Thoracic aorta endothelial cell (primary cell): ENCODE data around the gene PLPPR3. TPM values are rescaled to one million over a fixed set of nuclear protein-coding genes. Genes with fewer than 3 reads are reported as not detected.

ENCODE experiments used
- small RNA-seq: library from RNA; depleted of rRNA; stranded (forward); fragments of <200 nt; gene quantifications from one replicate; pipeline ENCODE3, GENCODE V24; 2012
- total RNA-seq: library from RNA; depleted of rRNA; stranded (reverse); fragments of >200 nt; gene quantifications from 2 replicates; pipeline ENCODE4 v1.2.3, GENCODE V29; 2012

The PLPPR3 gene, protein sequence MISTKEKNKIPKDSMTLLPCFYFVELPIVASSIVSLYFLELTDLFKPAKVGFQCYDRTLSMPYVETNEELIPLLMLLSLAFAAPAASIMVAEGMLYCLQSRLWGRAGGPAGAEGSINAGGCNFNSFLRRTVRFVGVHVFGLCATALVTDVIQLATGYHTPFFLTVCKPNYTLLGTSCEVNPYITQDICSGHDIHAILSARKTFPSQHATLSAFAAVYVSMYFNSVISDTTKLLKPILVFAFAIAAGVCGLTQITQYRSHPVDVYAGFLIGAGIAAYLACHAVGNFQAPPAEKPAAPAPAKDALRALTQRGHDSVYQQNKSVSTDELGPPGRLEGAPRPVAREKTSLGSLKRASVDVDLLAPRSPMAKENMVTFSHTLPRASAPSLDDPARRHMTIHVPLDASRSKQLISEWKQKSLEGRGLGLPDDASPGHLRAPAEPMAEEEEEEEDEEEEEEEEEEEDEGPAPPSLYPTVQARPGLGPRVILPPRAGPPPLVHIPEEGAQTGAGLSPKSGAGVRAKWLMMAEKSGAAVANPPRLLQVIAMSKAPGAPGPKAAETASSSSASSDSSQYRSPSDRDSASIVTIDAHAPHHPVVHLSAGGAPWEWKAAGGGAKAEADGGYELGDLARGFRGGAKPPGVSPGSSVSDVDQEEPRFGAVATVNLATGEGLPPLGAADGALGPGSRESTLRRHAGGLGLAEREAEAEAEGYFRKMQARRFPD
- total RNA-seq: 0.07 and 0.40 TPM in 2 replicates

DNA sequence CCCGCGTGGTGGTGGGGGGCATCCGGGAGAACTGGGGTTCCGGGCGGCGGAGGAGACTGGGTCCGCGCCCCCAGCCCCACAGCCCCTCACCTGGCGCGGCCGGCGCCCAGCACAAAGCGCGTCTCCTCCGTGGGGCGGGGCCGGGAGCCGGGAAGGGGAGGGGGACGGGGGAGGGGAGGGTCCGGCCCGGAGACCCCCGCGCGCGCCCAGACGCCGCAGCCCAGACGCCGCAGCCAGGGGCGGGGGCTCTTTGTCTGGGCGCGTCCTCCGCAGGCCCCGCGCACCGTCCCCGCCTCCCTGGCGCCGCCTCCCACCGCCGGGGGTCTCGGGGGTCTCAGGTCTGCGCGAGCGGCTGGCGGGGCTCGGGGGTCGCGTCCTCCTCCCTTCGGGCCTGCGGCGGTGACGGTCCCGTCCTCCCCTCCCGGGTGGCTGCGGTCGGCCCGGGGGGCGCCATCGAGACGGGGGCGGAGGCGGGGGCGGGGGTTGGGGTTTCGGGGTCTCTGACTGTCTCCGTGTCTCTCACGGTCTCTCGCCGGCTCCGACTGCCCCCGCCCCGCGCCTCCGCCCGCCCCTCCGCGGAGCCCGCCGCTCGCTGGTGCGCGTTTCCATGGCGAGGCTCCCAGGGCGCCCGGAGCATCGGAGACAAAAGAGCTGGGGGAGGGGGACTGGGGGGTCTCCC, at the start of gene PLPPR3:
PLPPR3 (minus strand) TSS at position 131 of the 679 bp plus-strand sequence. CDS start 396 bp downstream, outside the sequence.

DNA sequence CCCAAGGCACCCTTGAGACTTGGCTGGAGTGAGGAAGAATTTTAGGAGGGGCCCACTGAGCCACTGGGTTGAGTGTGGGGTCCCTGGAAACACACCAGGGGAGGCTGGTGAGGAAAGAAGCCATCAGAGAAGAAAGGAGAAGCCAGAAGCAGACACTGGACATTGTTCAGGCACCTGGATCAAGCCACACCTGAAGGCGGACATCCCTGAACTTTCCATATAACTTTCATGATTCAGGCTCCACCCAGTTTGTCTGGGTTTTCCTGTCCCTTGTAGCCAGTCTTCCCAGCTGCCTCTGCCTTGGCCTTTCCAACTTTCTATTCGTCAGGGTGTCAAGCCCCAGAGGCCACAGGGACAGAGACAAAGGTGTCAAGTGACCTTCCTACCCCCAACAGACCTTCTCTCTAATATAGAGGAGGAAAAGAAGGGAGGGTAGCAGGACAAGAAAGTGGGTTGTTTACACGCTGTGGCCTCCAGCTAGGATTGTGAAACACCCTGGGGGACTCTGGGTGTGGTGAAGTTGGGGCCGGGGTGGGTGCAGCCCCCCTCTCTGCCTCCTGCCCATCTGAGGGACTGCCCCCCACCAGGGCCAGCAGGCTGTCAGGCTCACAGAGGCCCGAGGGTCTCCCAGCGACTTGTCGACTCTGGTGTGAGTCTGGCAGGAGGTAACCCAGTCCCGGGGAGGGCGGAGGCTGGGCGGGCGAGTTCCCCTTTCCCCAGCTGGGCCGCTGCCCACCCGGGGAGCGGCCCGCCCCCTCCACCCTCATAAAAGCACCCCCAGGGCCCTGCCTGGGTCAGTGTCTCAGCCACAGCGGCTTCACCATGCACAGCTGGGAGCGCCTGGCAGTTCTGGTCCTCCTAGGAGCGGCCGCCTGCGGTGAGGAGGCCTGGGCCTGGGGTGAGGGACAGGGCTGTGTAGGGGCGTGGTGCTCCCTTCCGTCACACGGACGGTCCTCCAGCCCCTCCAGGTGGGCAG, 37.4 kb upstream of the PLPPR3 start, which contains the start of gene CFD:
CFD (plus strand) TSS at position 797 of the 976 bp plus-strand sequence; CDS start at position 823, 26 bp downstream.

DNA sequence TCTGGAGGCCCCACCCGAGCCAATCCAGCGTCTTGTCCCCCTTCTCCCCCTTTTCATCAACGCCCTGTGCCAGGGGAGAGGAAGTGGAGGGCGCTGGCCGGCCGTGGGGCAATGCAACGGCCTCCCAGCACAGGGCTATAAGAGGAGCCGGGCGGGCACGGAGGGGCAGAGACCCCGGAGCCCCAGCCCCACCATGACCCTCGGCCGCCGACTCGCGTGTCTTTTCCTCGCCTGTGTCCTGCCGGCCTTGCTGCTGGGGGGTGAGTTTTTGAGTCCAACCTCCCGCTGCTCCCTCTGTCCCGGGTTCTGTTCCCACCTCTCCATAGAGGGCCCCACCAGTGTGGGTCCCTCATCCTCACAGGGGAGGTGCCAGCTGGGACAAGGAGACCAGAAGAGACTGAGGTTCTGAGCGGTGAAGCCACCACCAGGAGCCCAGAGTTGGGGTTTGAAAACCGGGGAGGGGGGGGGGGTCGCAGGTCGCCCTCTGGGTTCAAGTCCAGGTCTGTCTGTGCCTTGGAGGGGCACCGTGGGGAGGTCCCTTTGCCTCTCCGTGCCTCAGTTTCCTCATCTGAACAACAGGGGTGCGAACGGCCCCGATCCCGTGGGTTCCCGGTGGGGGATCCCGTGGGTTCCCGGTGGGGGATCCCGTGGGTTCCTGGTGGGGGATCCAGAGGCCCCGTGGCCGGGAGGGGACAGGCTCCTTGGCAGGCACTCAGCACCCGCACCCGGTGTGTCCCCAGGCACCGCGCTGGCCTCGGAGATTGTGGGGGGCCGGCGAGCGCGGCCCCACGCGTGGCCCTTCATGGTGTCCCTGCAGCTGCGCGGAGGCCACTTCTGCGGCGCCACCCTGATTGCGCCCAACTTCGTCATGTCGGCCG, 30.6 kb upstream of the PLPPR3 start, which contains the start of gene ELANE:
ELANE (plus strand) TSS at position 168 of the 878 bp plus-strand sequence; CDS start at position 194, 26 bp downstream.

DNA sequence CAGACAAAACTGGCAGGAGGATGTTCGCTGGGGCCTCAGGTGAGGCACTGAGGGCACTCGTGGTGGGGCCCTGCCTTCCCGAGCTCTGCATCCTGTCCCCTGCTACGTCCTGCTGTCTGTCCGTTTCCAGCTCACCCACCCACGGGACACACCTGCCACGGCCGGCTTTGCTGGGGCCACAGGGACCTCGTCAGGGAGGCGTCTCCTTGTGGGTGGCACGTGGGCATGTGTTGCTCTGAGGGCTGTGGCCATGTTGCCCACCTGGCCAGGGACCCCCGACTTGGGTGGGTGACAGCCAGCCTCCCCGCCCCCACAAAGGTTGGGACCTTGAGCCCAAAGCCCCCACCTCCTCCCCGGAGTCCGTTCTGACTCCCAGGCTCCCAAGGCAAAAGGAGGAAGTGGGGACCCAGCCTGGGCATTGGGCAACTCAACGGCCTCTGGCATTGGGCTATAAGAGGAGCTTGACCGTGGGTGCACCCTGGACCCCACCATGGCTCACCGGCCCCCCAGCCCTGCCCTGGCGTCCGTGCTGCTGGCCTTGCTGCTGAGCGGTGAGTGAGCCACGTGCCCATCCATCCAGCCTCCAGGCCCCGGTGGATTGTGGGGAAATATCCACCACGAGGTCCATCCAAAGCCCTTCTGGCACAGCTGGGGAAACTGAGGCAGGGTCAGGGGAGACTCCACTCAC, 18.9 kb upstream of the PLPPR3 start, which contains the start of gene PRTN3:
PRTN3 (plus strand) TSS at position 481 of the 688 bp plus-strand sequence; CDS start at position 491, 10 bp downstream.

DNA sequence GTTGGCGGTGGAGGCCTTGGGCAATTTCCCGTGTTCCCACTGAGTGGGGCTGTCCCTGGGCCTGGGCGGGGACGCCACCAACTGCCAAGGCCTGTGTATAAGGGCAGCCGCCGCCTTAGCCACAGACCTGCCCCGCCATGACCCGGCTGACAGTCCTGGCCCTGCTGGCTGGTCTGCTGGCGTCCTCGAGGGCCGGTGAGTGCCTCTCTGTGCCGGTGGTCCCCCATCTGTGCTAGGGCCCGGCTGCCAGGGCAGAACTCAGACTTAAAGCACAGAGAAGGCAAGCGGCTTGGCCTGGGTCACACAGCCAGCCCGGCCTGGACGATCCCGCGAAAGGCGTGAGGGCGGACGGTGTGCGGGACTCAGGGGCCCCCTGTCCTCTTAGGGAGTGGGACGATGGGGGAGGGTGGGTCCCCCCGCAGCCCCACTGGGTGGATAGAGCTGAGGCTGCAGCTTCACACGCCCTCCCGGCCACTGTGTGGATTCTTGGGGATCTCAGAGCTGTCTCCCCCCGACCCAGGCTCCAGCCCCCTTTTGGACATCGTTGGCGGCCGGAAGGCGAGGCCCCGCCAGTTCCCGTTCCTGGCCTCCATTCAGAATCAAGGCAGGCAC, 6.1 kb upstream of the PLPPR3 start, which contains the start of gene AZU1:
AZU1 (plus strand) TSS at position 128 of the 612 bp plus-strand sequence; CDS start at position 138, 10 bp downstream.

DNA sequence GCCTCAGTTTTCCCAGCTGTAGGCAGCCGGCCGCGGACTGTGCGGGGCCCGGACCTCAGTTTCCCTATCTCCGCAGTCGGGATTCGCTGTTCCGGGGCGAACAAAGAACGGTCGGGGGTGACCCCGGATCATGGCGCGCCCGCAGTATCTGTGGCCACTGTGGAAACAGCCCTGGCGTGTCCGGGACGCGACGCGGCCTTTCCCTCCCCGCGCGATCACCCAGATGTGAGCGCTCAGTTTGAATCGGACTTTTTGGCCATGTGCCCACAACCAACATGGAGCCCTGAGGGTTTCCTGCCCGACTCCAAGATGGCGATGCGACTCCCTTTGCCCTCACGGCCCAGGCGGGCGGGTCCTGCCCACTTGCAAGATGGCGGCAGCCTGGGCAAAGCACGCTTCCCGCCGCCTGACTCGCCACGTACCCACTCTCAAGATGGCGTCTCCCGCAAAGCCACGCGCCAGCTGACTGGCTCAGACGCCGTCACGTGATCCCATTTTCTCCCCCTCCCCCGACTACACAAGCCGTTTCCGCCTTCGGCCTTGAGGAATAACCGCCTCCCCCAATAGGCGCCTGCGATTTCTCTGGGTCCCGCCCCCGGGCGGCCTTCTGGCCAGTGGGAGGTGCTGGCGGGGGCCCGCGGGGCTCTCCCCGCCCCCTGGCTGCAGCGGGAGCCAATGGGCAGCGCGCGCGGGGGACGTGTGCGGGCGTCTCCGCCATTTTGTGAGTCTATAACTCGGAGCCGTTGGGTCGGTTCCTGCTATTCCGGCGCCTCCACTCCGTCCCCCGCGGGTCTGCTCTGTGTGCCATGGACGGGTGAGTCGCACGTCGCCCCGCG, 24.8 kb downstream of the PLPPR3 start, which contains the start of gene PTBP1:
PTBP1 (plus strand) TSS at position 761 of the 836 bp plus-strand sequence; CDS start at position 807, 46 bp downstream.

Small RNA genes lying within 50 kb of the gene (small RNA-seq; reads per million reads assigned to genes)
- gene MIR3187: not detected

Other genes with a start within 250 kb of the PLPPR3 start
- gene BSG, start 249.4 kb downstream of the PLPPR3 start, total RNA-seq: 251 and 322 TPM in 2 replicates
- 0.36 and 0.40 TPM in 2 replicates for gene HCN2, start 232.1 kb downstream of the PLPPR3 start, total RNA-seq
- 33.2 and 37.4 TPM in 2 replicates for gene POLRMT, start 188.4 kb downstream of the PLPPR3 start, total RNA-seq
- not detected in 2 replicates for gene FGF22, start 182.1 kb downstream of the PLPPR3 start, total RNA-seq
- gene RNF126, start 158.7 kb downstream of the PLPPR3 start, total RNA-seq: 43.8 and 46.2 TPM in 2 replicates
- gene FSTL3, start 145.6 kb downstream of the PLPPR3 start, total RNA-seq: 9.3 and 21.8 TPM in 2 replicates
- gene PRSS57, start 126.5 kb downstream of the PLPPR3 start, total RNA-seq: not detected in 2 replicates
- gene PALM, start 113.0 kb downstream of the PLPPR3 start, total RNA-seq: 6.5 and 9.8 TPM in 2 replicates
- 0.13 TPM in 1 of 2 replicates, not detected in the other for gene MISP, start 70.8 kb downstream of the PLPPR3 start, total RNA-seq
- gene PTBP1, start 24.5 kb downstream of the PLPPR3 start, total RNA-seq: 200 and 249 TPM in 2 replicates
- gene AZU1, start 5.9 kb upstream of the PLPPR3 start, total RNA-seq: not detected in 2 replicates
- not detected in 2 replicates for gene PRTN3, start 19.0 kb upstream of the PLPPR3 start, total RNA-seq
- gene ELANE, start 30.3 kb upstream of the PLPPR3 start, total RNA-seq: not detected in 2 replicates
- gene CFD, start 37.7 kb upstream of the PLPPR3 start, total RNA-seq: 1.1 and 2.3 TPM in 2 replicates
- 25.5 and 29.4 TPM in 2 replicates for gene MED16, start 71.2 kb upstream of the PLPPR3 start, total RNA-seq
- not detected in 2 replicates for gene RNU6-9, start 71.5 kb upstream of the PLPPR3 start, total RNA-seq
- gene R3HDM4, start 91.3 kb upstream of the PLPPR3 start, total RNA-seq: 20.1 and 26.1 TPM in 2 replicates
- not detected in 2 replicates for gene KISS1R, start 95.4 kb upstream of the PLPPR3 start, total RNA-seq
- gene ARID3A, start 104.1 kb upstream of the PLPPR3 start, total RNA-seq: 6.9 and 10.0 TPM in 2 replicates
- gene WDR18, start 162.4 kb upstream of the PLPPR3 start, total RNA-seq: 47.2 and 65.5 TPM in 2 replicates
- gene GRIN3B, start 178.5 kb upstream of the PLPPR3 start, total RNA-seq: 0.43 and 0.80 TPM in 2 replicates
- gene TMEM259, start 199.2 kb upstream of the PLPPR3 start, total RNA-seq: 61.7 and 66.5 TPM in 2 replicates
- gene RNU6-2, start 199.6 kb upstream of the PLPPR3 start, total RNA-seq: not detected in 2 replicates
- gene CNN2, start 204.7 kb upstream of the PLPPR3 start, total RNA-seq: 140 and 181 TPM in 2 replicates
- gene ABCA7, start 218.2 kb upstream of the PLPPR3 start, total RNA-seq: 4.1 and 6.2 TPM in 2 replicates
- 6.8 and 12.9 TPM in 2 replicates for gene ARHGAP45, start 245.2 kb upstream of the PLPPR3 start, total RNA-seq